ACC112 (cell line): ENCODE results near the gene MICU2.

Experiments
- H2AFZ ChIP-seq: fragments of 200-600 bp; sonication (generic); one replicate; pipeline ENCODE4 v1.6.0; 2017; ENCODE audit warnings: antibody characterized with exemption, low read length; ENCODE audit not compliant: unreplicated experiment
- H3K27ac ChIP-seq: fragments of 200-600 bp; sonication (generic); 2 replicates; pipeline ENCODE4 v1.5.1; 2014; ENCODE audit warnings: low read depth, mild to moderate bottlenecking, antibody characterized with exemption, low read length, moderate library complexity
- H3K27me3 ChIP-seq: fragments of 200-600 bp; sonication (generic); 2 replicates; pipeline ENCODE4 v1.6.1; 2014; ENCODE audit warnings: mild to moderate bottlenecking, antibody characterized with exemption, low read length, moderate library complexity, mixed read lengths; ENCODE audit not compliant: insufficient read depth
- H3K36me3 ChIP-seq: fragments of 200-600 bp; sonication (generic); 2 replicates; pipeline ENCODE4 v1.6.1; 2016; ENCODE audit warnings: mild to moderate bottlenecking, antibody characterized with exemption, low read length, moderate library complexity, mixed read lengths; ENCODE audit not compliant: insufficient read depth
- H3K4me1 ChIP-seq: fragments of 200-600 bp; sonication (generic); one replicate; pipeline ENCODE4 v1.6.1; 2016; ENCODE audit warnings: low read length, mixed read lengths; ENCODE audit not compliant: insufficient read depth, unreplicated experiment, control insufficient read depth
- H3K4me3 ChIP-seq: fragments of 200-600 bp; sonication (generic); 2 replicates; pipeline ENCODE4 v1.5.1; 2014; ENCODE audit warnings: mild to moderate bottlenecking, low read depth, low read length
- H3K79me2 ChIP-seq: fragments of 200-600 bp; sonication (generic); one replicate; pipeline ENCODE4 v1.6.0; 2016; ENCODE audit warnings: low read length; ENCODE audit not compliant: control insufficient read depth, unreplicated experiment, insufficient read depth

The MICU2 gene

GRCh38 chr13:21619633-21620220 is 15.8 kb upstream of the MICU2 start:
- Histone ChIP-seq H3K4me1 (peaks cover 8% of the 10 kb centered on the region), H3K36me3 (no peaks in the 10 kb centered on the region), H3K27me3 (peaks cover 37% of the 10 kb centered on the region), H3K27ac (no peak overlapping the region), H3K79me2 (no peaks in the 10 kb centered on the region), H3K4me3 (no peak overlapping the region), H2AFZ (no peak overlapping the region)

- Histone ChIP-seq H3K27ac (no peak overlapping the region), H3K79me2 (no peaks in the 10 kb centered on the region), H3K27me3 (peaks cover 34% of the 10 kb centered on the region), H3K4me3 (no peak overlapping the region), H3K36me3 (no peaks in the 10 kb centered on the region), H3K4me1 (peaks cover 8% of the 10 kb centered on the region), H2AFZ (peak overlapping the region; percentile 76)
These were observed 12.9 kb upstream of the MICU2 start for GRCh38 chr13:21616880-21617279.

- H2AFZ ChIP-seq, result peak overlapping the region; percentile 57
- H3K27ac ChIP-seq, result no peak overlapping the region
- no peak overlapping the region for H3K4me3 ChIP-seq
- H3K27me3 ChIP-seq, result peaks cover 29% of the 10 kb centered on the region
- no peaks in the 10 kb centered on the region for H3K79me2 ChIP-seq
- peaks cover 8% of the 10 kb centered on the region for H3K4me1 ChIP-seq
- H3K36me3 ChIP-seq, result no peaks in the 10 kb centered on the region
These were observed 12.4 kb upstream of the MICU2 start for GRCh38 chr13:21616205-21616866.

GRCh38 chr13:21615427-21615826 is 11.5 kb upstream of the MICU2 start:
- Histone ChIP-seq H3K4me1 (peaks cover 8% of the 10 kb centered on the region), H3K27ac (no peak overlapping the region), H3K4me3 (no peak overlapping the region), H3K79me2 (no peaks in the 10 kb centered on the region), H2AFZ (no peak overlapping the region), H3K27me3 (peaks cover 20% of the 10 kb centered on the region), H3K36me3 (no peaks in the 10 kb centered on the region)

GRCh38 chr13:21613791-21614190 is 9.8 kb upstream of the MICU2 start:
- no peak overlapping the region for H3K27ac ChIP-seq
- H3K36me3 ChIP-seq, result no peaks in the 10 kb centered on the region
- H3K79me2 ChIP-seq, result no peaks in the 10 kb centered on the region
- H3K4me1 ChIP-seq, result peaks cover 8% of the 10 kb centered on the region
- no peak overlapping the region for H3K4me3 ChIP-seq
- H3K27me3 ChIP-seq, result peaks cover 6% of the 10 kb centered on the region; the same call in 1 of the 2 replicates
- H2AFZ ChIP-seq, result no peak overlapping the region

- H3K36me3 ChIP-seq, result no peaks in the 10 kb centered on the region
- no peaks in the 10 kb centered on the region for H3K27me3 ChIP-seq
- peaks cover 6% of the 10 kb centered on the region for H3K4me1 ChIP-seq
- no peak overlapping the region for H3K27ac ChIP-seq
- no peak overlapping the region for H3K4me3 ChIP-seq
- no peaks in the 10 kb centered on the region for H3K79me2 ChIP-seq
- no peak overlapping the region for H2AFZ ChIP-seq
These were observed 7.4 kb upstream of the MICU2 start for GRCh38 chr13:21611385-21611784.

- Histone ChIP-seq H3K36me3 (no peaks in the 10 kb centered on the region), H2AFZ (no peak overlapping the region), H3K4me1 (peaks cover 6% of the 10 kb centered on the region)
These were observed 6.7 kb upstream of the MICU2 start for GRCh38 chr13:21610687-21611086.

GRCh38 chr13:21608961-21609360 is 5.0 kb upstream of the MICU2 start:
- H3K36me3 ChIP-seq, result no peaks in the 10 kb centered on the region
- no peak overlapping the region for H2AFZ ChIP-seq

More at GRCh38 chr13:21610687-21611086, 6.7 kb upstream of the MICU2 start:
- Histone ChIP-seq H3K27ac (no peak overlapping the region), H3K79me2 (no peaks in the 10 kb centered on the region), H3K27me3 (no peaks in the 10 kb centered on the region), H3K4me3 (no peak overlapping the region)

GRCh38 chr13:21606796-21607195 is 2.8 kb upstream of the MICU2 start:
- H3K4me1 ChIP-seq, result peaks cover 6% of the 10 kb centered on the region
- H3K79me2 ChIP-seq, result peaks cover 3% of the 10 kb centered on the region
- no peak overlapping the region for H2AFZ ChIP-seq
- H3K36me3 ChIP-seq, result no peaks in the 10 kb centered on the region
- no peak overlapping the region for H3K4me3 ChIP-seq
- no peak overlapping the region for H3K27ac ChIP-seq
- H3K27me3 ChIP-seq, result no peaks in the 10 kb centered on the region

More at GRCh38 chr13:21608961-21609360, 5.0 kb upstream of the MICU2 start:
- Histone ChIP-seq H3K4me3 (no peak overlapping the region), H3K27ac (no peak overlapping the region), H3K4me1 (peaks cover 6% of the 10 kb centered on the region), H3K79me2 (no peaks in the 10 kb centered on the region), H3K27me3 (no peaks in the 10 kb centered on the region)

- H3K27me3 ChIP-seq, result no peaks in the 10 kb centered on the region
- no peak overlapping the region for H3K4me3 ChIP-seq
- H3K4me1 ChIP-seq, result peaks cover 6% of the 10 kb centered on the region
- H3K36me3 ChIP-seq, result peaks cover under 1% of the 10 kb centered on the region; the same call in 1 of the 2 replicates
- no peak overlapping the region for H2AFZ ChIP-seq
- no peak overlapping the region for H3K27ac ChIP-seq
- peaks cover 7% of the 10 kb centered on the region for H3K79me2 ChIP-seq
These were observed 2.3 kb upstream of the MICU2 start for GRCh38 chr13:21606251-21606650.

GRCh38 chr13:21596722-21597121 is 7.2 kb downstream of the MICU2 start:
- Histone ChIP-seq H3K27ac (no peak overlapping the region), H3K79me2 (peaks cover 44% of the 10 kb centered on the region), H3K36me3 (peaks cover 4% of the 10 kb centered on the region; the same call in 1 of the 2 replicates), H3K4me1 (no peaks in the 10 kb centered on the region), H2AFZ (no peak overlapping the region), H3K4me3 (no peak overlapping the region), H3K27me3 (no peaks in the 10 kb centered on the region)
